Posterior cingulate gyrus (tissue), 11 donors: ENCODE data around the gene TRPV3.
"Not testable (repeated sequence)": the region's sequence is repeated elsewhere in the genome, so short reads cannot be mapped to it uniquely, and the experiment has no call there.

Experiments used
- DNase-seq, 10 donors: peaks; one replicate each; pipeline versions ENCODE4 v3.0.0 to v3.0.0-alpha.2; 2020 to 2021; ENCODE audit warnings: mixed read lengths in 3 of 10
- intact Hi-C: fragments of 100-400 bp; cut with DNase I; formaldehyde crosslinking; loops from one replicate; pipeline ENCODE4 v1.15.1; 2023

TRPV3 gene

GRCh38 chr17:3529817-3530741, 27.5 kb downstream of the TRPV3 start:
- intact Hi-C loops: loop anchor here (2.0 to 5.0 kb wide), 2 partner anchors 17 to 53 kb away; partner anchors contain the start of gene ASPA

GRCh38 chr17:3528880-3529511, 28.6 kb downstream of the TRPV3 start:
- intact Hi-C loops: no loop called here
- peak in 2 of 10 donors; percentile 31 to 87 for DNase-seq

More at GRCh38 chr17:3529817-3530741, 27.5 kb downstream of the TRPV3 start:
- DNase-seq: peak in 7 of 10 donors; percentile 36 to 95 (median 56)

GRCh38 chr17:3528403-3528851, 29.2 kb downstream of the TRPV3 start:
- intact Hi-C loops: no loop called here
- peak in 1 of 10 donors; percentile 57 for DNase-seq

- intact Hi-C loops: no loop called here
- DNase-seq: peak in 1 of 10 donors; percentile 68
Measured at GRCh38 chr17:3527896-3528295, 29.7 kb downstream of the TRPV3 start.

GRCh38 chr17:3527468-3527867, 30.1 kb downstream of the TRPV3 start:
- no peak for DNase-seq
- intact Hi-C loops: no loop called here

GRCh38 chr17:3526971-3527370, 30.6 kb downstream of the TRPV3 start:
- intact Hi-C loops: no loop called here
- DNase-seq: peak in 1 of 10 donors; percentile 39

- peak in 1 of 10 donors; percentile 52 for DNase-seq
- intact Hi-C loops: no loop called here
Measured at GRCh38 chr17:3526491-3526890, 31.1 kb downstream of the TRPV3 start.

GRCh38 chr17:3524024-3524423, 33.6 kb downstream of the TRPV3 start:
- DNase-seq: peak in 1 of 10 donors; percentile 79
- intact Hi-C loops: no loop called here

- DNase-seq, intact Hi-C loops: not testable (repeated sequence)
Measured at GRCh38 chr17:3519472-3519871, 38.1 kb downstream of the TRPV3 start.

GRCh38 chr17:3514873-3515272, 42.7 kb downstream of the TRPV3 start:
- intact Hi-C loops: no loop called here
- DNase-seq: peak in 1 of 10 donors; percentile 61

- intact Hi-C loops: not testable (repeated sequence)
- peak in 1 of 10 donors; percentile 51 for DNase-seq
Measured at GRCh38 chr17:3514167-3514566, 43.4 kb downstream of the TRPV3 start.

- peak in 2 of 10 donors; percentile 20 to 83 for DNase-seq
- intact Hi-C loops: loop anchor here (2.0 kb wide), 1 partner anchor 17 kb away; no protein-coding TSS in a partner anchor
Measured at GRCh38 chr17:3513305-3514035, 44.1 kb downstream of the TRPV3 start.

- DNase-seq: peak; percentile 67 to 97 (median 82)
- intact Hi-C loops: loop anchor here (2.0 kb wide), 1 partner anchor 18 kb away; no protein-coding TSS in a partner anchor
Measured at GRCh38 chr17:3512505-3513171, 45.0 kb downstream of the TRPV3 start.

GRCh38 chr17:3511852-3512504, 45.6 kb downstream of the TRPV3 start:
- no peak for DNase-seq
- intact Hi-C loops: loop anchor here (2.0 kb wide), 1 partner anchor 19 kb away; no protein-coding TSS in a partner anchor

GRCh38 chr17:3510090-3510489, 47.5 kb downstream of the TRPV3 start:
- intact Hi-C loops: no loop called here
- DNase-seq: no peak

GRCh38 chr17:3507869-3508268, 49.7 kb downstream of the TRPV3 start:
- DNase-seq: no peak
- intact Hi-C loops: no loop called here

- intact Hi-C loops: no loop called here
- no peak for DNase-seq
Measured at GRCh38 chr17:3507071-3507470, 50.5 kb downstream of the TRPV3 start.

- intact Hi-C loops: no loop called here
- DNase-seq: no peak
Measured at GRCh38 chr17:3506054-3506453, 51.6 kb downstream of the TRPV3 start.

GRCh38 chr17:3505008-3505407, 52.6 kb downstream of the TRPV3 start:
- DNase-seq: no peak
- intact Hi-C loops: no loop called here
